GM10847 (cell line): ENCODE measurements around the gene TICAM2.

Experiments used
- POLR2A ChIP-seq: IDR thresholded peaks from 2 replicates; pipeline ENCODE4 v1.6.1; 2011; ENCODE audit not compliant: insufficient read length; ENCODE audit errors: extremely low read depth

The TICAM2 gene

DNA sequence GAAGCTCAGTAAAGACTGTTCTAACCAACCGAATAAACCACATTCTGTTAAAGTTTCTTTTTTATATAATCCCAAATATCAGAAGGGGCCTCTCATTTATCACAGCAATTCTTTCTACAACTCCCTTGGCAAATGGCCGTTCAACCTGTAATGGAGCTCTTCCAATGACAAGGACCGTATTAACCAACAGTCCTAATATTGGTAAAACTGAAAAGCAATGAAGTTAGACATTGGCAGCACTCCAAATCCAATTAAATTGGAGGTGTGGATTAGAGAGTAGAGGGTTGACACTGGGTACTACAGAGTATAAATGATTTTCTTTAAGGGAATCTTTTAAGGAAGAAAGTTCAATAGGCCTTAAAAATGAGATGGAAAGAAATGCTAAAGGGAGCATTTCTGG lies 22.7 kb upstream of the TICAM2 start:
- no peak for TF ChIP-seq POLR2A

DNA sequence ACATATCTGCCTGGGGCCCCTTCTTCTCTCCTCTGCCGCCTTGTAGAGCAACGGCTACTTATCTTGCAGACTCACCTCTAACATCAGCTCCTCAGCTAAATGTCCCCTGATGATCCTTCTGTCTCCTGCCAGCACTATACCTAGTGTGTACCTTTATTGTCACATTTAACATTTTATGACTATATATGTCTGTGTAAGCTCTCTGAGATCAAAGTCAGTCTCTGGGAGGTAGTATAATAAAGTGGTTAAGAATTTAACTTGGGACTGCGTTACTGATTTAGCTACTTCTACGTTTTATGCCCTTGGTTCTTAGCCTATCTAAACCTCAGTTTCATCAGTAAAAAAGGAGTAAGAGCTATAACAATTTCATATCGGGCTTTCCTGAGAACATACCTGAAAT lies 21.4 kb upstream of the TICAM2 start:
- no peak for TF ChIP-seq POLR2A

DNA sequence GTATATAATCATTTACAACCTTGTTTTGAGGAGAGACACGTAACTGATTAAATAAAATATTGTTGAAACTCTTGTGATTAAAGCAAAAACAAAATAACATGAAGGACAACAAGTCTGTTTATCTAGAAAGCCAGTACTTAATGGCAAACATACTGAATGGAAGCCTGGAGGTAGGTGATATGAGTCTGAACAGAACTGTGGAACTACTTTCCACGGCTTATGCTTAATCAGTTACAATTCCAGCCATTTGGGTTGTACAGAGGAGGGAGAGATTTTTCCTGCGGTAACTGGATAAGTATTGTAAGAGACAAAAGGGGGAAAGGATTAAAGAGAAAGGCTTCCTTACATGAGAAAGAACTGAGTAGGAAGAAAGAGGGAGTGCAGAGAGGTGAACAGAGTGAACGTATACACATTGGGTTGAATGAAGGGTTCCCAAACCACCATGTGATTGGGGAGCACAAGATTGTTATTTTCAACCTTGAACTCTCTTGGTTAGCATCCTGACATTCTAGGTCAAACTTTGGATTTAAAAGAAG lies 19.2 kb upstream of the TICAM2 start:
- no peak for TF ChIP-seq POLR2A

DNA sequence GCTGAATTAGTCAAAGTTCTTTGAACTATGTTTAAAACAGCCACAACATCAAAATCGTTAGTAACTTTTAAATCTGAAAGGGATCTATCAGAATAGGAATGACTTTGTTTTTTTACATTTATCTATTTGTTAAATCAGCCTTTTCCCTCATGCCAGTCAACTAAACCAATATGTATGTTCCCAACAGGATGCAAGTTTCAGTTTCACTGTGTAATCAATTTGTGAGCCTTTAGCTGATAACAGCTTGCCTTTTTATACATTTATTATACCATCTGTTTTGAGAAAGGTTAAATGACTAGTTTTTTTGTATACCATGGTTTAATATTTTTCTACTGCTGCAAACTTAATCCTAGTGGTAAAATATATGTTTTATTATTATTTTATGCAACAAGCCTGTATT lies 14.6 kb upstream of the TICAM2 start:
- no peak for TF ChIP-seq POLR2A

DNA sequence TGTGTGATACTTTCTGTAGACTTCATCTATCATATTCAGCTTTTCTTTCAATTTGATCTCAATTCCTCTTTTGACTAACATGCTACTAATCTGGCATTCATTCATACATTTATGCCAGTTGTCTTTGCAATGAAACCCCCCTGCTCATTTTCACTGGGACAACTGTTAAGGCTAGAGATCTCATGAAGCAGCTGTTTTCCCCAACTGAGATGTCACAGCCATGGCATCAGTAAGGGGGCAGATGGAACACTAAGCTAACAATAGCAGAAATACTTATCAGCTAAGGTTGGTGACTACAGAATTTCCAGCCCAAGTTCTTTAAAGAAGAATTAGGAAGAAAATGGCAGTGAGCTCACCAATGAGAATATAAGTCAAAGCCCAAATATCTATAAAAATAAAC lies 14.2 kb upstream of the TICAM2 start:
- TF ChIP-seq POLR2A = no peak

DNA sequence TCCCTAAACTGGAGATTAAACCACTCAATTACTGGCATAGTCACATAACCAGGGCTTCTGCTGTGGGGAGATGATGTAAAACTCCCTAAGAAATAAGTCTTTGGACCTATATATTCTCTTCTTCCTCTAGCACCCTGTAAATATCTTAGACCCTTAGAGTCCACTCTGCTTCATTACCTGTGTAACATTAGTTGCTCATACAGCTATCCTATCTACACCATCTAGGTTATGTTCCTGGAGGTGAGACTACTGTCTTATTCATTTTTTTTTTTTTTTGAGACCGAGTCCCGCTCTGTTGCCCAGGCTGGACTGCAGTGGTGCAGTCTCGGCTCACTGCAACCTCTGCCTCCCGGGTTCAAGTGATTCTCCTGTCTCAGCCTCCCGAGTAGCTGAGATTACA lies 9.6 kb upstream of the TICAM2 start:
- TF ChIP-seq POLR2A = no peak

DNA sequence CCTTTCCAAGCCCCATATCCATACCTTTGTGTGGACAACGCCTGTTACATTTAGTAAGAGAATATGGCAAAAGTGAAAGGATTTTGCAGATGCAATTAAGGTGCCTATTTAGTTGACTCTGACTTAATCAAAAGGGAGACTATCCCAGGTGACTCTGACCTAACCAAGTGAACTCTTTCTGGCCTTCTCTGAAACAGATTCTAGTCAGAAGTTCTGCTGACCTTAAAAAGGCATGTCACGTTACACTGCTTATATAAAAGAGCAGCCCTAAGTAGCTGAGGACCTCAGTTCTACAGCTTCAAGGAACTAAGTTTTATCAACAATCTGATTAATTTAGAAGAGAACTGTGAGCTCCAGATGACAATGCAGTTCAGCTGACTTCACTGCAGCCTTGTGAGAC lies 5.7 kb upstream of the TICAM2 start:
- TF ChIP-seq POLR2A = no peak

DNA sequence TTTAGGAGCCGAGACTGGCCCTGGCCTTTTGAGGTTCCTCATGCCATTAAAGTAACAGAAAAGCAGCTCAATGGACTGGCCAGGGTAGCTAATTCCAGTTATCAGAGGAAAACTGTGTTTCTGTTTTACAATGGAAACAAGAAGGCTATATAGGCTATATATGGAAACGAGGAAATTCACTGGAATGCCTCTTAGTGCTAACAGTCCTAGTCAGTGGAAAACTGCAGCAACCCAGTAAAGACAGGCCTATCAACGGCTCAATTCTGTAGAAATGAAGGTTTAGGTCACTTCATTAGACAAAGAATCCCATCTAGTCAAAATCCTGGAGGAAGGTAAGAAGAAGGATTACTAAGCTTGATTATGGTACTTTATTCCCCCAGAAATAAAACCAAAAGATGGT lies 3.2 kb upstream of the TICAM2 start:
- no peak for TF ChIP-seq POLR2A

DNA sequence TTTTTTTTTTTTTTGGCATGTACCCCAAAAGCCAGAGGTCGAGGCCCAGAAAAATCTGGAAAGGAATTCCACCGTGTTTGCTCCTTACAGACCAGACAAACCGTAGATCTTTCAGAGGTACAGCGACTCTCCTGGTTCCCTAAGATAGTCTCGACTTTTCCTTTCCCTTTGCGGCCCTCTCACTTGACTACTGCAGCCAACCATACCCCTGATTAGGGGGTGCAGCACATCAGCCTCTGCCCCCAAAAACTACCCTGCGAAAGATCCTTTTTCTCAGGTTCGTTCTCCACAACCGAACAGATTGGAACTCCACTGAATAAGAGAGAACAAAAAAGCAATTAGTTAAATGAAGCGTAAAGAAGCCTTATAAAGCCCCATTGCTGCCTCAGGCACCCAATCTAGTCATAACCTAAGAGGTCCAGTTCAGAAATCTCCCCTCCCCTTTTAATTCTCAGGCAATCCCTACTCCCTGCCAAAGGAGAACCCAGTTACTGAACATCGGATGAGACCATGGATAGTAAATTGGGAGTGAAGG lies 379 bp upstream of the TICAM2 start:
- TF ChIP-seq POLR2A = no peak

DNA sequence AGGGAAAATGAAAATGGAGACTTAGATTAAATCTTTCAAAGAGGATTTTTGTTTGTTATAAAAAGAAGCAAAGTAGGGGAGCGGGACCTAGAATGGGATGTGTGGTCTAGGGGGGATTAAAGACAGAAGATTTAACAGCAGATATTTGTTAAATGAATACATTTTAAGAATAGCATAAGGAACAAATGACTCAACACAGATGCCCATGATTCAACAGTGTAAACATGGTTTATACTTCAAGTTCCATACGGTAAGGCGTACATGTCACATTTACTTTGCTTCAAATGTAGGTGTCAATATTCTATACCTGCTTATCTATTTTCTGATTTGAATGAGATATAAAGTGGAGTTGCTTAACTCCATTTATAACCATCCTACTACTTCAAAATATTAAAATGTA lies 1.5 kb downstream of the TICAM2 start:
- TF ChIP-seq POLR2A = no peak

DNA sequence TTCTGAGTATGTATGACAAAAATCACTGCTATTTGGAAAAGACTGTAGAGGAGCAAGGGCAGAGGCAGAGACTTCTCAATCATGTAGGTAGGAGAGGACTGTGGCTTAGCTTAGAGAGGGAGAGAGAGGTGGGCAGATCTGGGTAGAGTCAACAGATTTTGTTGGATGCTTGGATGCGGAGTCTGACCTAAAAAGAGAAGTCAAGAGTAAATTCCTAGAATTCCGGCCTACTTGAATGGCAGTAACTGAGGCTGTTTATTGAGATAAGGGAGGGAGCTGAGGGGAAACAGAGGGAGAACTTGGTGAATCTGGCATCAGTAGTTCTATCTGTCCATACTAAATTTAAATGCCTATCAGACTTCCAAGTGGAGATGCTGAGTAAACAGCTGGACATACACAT lies 2.4 kb downstream of the TICAM2 start:
- TF ChIP-seq POLR2A = no peak

DNA sequence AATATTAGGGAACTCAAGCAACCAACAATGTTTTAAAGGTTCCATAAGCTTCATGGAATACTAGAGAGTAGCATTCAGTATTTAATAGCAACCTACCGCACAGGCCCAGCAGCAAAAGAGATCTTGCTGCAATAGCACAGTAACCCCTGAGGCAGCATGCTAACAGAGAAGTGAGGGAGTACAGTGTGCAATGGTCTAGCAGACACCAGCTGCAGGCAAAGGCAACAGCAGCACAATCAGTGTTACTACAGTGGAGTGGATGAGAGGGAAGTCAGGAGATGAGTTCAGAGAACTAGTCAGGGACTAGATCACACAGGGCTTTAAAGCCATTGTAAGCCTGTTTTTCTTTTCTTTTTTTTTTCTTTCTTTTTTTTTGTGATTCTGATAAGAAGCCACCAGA lies 2.8 kb downstream of the TICAM2 start:
- no peak for TF ChIP-seq POLR2A

DNA sequence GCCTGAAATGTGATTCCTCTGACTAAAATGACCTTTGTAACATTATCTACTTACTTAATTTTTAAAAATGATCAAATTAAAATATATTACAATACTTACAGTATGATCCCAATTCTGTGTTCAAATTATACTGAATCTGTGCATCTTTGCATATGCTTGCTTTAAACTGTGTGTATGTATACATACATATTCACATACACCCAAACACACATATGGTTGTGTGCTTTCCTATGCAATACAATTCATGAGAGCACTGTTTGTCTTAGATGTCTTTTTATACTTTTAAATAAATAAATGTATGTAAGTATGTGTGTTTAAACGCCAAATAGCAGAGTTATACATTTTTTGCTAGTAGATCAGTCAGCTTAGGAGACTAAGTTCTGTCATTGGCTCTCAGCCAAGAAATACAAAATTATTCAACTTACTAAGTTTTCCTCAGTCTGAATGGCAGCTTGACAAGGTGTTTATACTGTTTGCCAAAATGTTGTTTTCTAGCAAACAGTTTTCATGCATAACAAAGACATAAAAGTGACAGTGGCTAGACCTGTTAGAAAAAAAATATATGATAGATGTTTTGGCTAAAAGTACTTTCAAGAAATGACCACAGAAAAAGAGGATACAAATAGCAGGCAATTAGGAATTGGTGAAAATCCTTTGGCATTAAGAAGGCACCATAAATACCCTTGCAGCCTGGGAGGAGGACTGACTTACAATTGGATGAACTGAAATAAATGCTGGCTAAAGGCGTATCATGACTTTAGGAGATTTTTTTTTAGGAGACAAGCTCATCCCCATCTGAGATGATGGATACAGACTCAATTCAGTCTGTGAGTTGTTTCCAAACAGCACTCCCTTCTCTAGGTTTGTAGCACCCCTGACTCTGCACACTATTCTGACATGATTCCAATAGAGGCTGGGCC lies 7.9 kb downstream of the TICAM2 start:
- no peak for TF ChIP-seq POLR2A

DNA sequence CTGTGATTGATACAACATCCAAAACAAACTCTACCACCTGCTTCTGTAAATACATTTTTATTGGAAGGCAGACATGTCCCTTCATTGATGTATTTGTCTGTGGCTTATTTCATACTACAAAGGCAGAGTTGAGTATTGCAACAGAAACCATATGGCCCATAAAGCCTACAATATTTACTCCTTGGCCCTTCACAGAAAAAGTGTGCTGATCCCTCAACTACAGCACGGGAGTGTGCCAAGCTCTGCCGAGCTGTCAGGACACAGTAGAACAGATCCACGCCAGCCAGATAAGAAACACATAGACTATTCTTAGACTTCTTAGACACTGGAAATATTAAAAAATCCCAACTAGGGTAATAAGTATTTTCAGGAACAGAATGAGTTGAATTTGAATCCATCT lies 13.2 kb downstream of the TICAM2 start:
- TF ChIP-seq POLR2A = no peak

DNA sequence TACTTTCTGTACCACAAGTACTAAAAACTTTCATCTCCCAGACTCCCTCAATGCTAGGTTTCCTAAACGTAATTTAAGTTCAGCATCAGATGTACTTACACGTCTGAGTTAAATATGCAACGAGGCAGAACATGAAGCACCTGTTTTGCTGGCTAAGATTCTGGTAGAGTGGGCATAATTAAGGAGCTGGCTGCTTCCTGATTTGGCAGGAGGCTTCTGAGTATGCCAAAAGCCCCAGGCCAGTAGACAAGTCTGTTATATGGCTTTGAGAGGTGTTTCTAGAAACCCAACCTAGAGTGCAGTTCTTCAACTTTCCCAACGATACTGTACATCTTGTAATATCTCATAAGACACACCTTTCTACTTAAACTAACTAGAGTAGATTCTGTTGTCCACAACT lies 13.6 kb downstream of the TICAM2 start:
- TF ChIP-seq POLR2A = no peak

DNA sequence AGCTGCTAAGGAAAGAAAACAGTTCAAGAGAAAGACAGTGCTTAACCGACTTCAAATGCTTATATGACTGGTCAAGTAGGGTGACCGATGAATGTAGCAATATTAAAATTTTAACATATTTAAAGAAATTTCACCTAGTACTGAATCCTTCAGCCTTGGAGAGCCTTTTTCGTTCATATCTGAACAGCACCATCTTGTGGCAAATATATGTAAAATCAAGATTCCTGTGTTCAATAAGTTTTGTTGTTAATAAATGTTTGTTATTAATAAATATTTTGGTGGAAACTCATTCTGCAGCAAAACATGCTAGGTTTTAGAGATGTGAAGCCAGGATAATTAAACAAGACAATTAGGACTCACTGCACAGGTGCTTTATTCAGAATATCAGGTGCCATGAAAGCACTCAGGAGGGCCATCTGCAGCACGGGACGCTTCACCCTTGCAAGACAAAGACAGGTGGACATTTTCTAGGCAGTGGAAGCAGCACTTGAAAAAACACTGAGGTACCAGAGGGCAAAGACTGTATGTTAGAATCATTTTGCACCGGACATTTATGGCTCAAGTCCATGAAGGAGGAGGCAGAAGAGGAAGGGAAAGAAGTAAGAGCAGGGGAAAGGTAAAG lies 15.6 kb downstream of the TICAM2 start:
- TF ChIP-seq POLR2A = no peak
